Cardiac fibroblast (primary cell): ENCODE results near the gene DCT.

Source experiments
- DNase-seq, 2 donors: peaks; one replicate each; pipeline versions ENCODE4 v3.0.0 to v3.0.0-alpha.2; 2010; ENCODE audit warnings: low read depth in 2 of 2
- H3K4me3 ChIP-seq, 2 donors: replicated peaks in 1 of 2; 1 replicate in 1 of 2; 2 replicates in 1 of 2; pipeline ENCODE4 v1.5.1; 2011; ENCODE audit warnings: low read depth in 2 of 2, low read length in 2 of 2, mild to moderate bottlenecking in 2 of 2, moderate library complexity in 1 of 2
- CTCF ChIP-seq: IDR thresholded peaks from one replicate; pipeline ENCODE4 v1.5.1; 2011; ENCODE audit warnings: low read depth, mild to moderate bottlenecking, low read length, inconsistent platforms

The DCT gene

GRCh38 chr13:94417294-94417693 lies 62.2 kb downstream of the DCT start:
- no peak for DNase-seq
- no peak overlapping the region for H3K4me3 ChIP-seq
- TF ChIP-seq CTCF, result no peak

- peak; percentile 25 to 28 for DNase-seq
- peak; percentile 44 for TF ChIP-seq CTCF
- no peak overlapping the region for H3K4me3 ChIP-seq
These were observed 62.9 kb downstream of the DCT start for GRCh38 chr13:94416454-94417080.

- no peak overlapping the region for H3K4me3 ChIP-seq
- DNase-seq, result no peak
- no peak for TF ChIP-seq CTCF
These were observed 63.8 kb downstream of the DCT start for GRCh38 chr13:94415500-94416237.

- TF ChIP-seq CTCF, result no peak
- DNase-seq, result no peak
- H3K4me3 ChIP-seq, result no peak overlapping the region
These were observed 64.8 kb downstream of the DCT start for GRCh38 chr13:94414708-94415107.

- no peak for DNase-seq
- H3K4me3 ChIP-seq, result no peak overlapping the region
- no peak for TF ChIP-seq CTCF
These were observed 65.3 kb downstream of the DCT start for GRCh38 chr13:94414141-94414540.

- no peak overlapping the region for H3K4me3 ChIP-seq
- DNase-seq, result no peak
- no peak for TF ChIP-seq CTCF
These were observed 65.9 kb downstream of the DCT start for GRCh38 chr13:94413598-94413944.
